ENCODE results near the gene IL31RA. TPM values are rescaled to one million over a fixed set of nuclear protein-coding genes. Genes with fewer than 3 reads are reported as not detected.
"Not testable (repeated sequence)": the region's sequence is repeated elsewhere in the genome, so short reads cannot be mapped to it uniquely, and the experiment has no call there.

The IL31RA gene
- under 1 TPM in 2 of 4 donors, not detected in 2; 0.17 to 0.29 TPM for total RNA-seq

GRCh38 chr5:55850839-55851674 lies at the start of gene IL31RA:
TSS of gene IL31RA (plus strand) at chr5:55851357. CDS start at chr5:55851571, 214 bp downstream.
- no peaks in the 10 kb centered on the region for H3K9me3 ChIP-seq
- H3K27ac ChIP-seq (replicated peaks in 1 of 4), result no peak within 1 kb of the TSS
- H3K4me1 ChIP-seq, result no peaks in the 10 kb centered on the region
- no peak for DNase-seq (ENCODE audit: extremely low spot score)
- no peak within 1 kb of the TSS for H3K4me3 ChIP-seq
- intact Hi-C loops (cut with DNase I), result no loop called here
- TF ChIP-seq EP300 (IDR thresholded peaks at IDR 0.05), result no peak
- TF ChIP-seq CTCF (IDR thresholded peaks at IDR 0.05), result no peak
- no peak for TF ChIP-seq POLR2A (IDR thresholded peaks at IDR 0.05; ENCODE audit: low read depth)
- TF ChIP-seq POLR2AphosphoS5 (IDR thresholded peaks at IDR 0.05), result no peak
- H3K27me3 ChIP-seq, result no peaks in the 10 kb centered on the region
- no peaks in the 10 kb centered on the region for H3K36me3 ChIP-seq
- WGBS, result 87% methylated on average over 10 of the region's 10 CpGs

- H3K4me3 ChIP-seq; H3K4me1 ChIP-seq; DNase-seq (ENCODE audit: extremely low spot score); H3K27ac ChIP-seq (replicated peaks in 1 of 4); intact Hi-C loops (cut with DNase I); H3K27me3 ChIP-seq; H3K36me3 ChIP-seq: not testable (repeated sequence)
- WGBS, result 85% methylated on average over 6 of the region's 7 CpGs
- peaks cover 0 to 13% (median 7%) of the 10 kb centered on the region in 4 donors for H3K9me3 ChIP-seq
Observed at GRCh38 chr5:55808814-55809213, 42.3 kb upstream of the IL31RA start.

DNA sequence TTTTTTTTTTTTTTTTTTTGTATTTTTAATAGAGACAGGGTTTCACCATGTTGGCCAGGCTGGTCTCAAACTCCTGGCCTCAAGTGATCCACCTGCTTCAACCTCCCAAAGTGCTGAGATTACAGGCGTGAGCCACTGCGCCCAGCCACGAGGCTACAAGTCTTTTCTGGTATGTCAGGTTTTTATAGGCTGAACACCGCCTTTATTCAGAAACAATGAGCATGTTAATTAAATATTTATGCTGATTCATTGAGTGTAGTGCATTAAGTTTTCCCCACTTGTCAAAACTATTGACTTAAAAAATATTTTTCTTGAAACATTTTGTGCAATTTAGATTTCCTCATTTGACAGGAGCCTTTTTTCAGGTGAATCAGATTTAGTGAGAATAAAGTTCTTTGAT lies 35.2 kb upstream of the IL31RA start:
- H3K4me1 ChIP-seq; H3K9me3 ChIP-seq; H3K27me3 ChIP-seq; H3K27ac ChIP-seq (replicated peaks in 1 of 4); H3K36me3 ChIP-seq; DNase-seq (ENCODE audit: extremely low spot score); intact Hi-C loops (cut with DNase I); H3K4me3 ChIP-seq: not testable (repeated sequence)
- WGBS, result 73% methylated on average over 4 of the region's 4 CpGs

DNA sequence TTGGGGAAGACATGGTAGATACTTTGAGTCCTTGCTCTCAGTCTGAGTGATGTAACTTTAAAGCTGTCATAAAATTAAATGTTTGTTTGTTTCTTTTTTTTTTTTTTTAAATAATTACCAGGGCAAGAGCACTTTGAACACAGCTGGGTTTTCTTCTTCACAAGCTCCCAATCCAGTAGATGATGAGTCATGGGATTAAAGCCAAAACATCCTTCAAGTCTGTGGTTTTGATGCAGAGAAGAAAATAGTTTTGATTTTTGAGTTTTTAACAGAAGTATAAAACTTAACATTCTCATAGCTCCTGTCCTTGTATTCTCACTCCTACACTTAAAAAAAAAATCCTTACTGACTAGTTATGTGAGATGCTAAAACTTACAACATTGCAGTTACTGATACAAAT lies 34.8 kb upstream of the IL31RA start:
- TF ChIP-seq POLR2AphosphoS5 (IDR thresholded peaks at IDR 0.05), result no peak
- no peak for TF ChIP-seq CTCF (IDR thresholded peaks at IDR 0.05)
- TF ChIP-seq POLR2A (IDR thresholded peaks at IDR 0.05; ENCODE audit: low read depth), result no peak
- TF ChIP-seq EP300 (IDR thresholded peaks at IDR 0.05), result no peak
- intact Hi-C loops (cut with DNase I), result no loop called here
- peaks cover 0 to 12% (median 0%) of the 10 kb centered on the region in 4 donors for H3K27me3 ChIP-seq
- no peak overlapping the region for H3K4me3 ChIP-seq
- no peak overlapping the region for H3K27ac ChIP-seq (replicated peaks in 1 of 4)
- no peaks in the 10 kb centered on the region for H3K36me3 ChIP-seq
- no peak for DNase-seq (ENCODE audit: extremely low spot score)
- no peaks in the 10 kb centered on the region for H3K9me3 ChIP-seq
- no peaks in the 10 kb centered on the region for H3K4me1 ChIP-seq

- no peaks in the 10 kb centered on the region for H3K9me3 ChIP-seq
- peaks cover 5 to 7% (median 5%) of the 10 kb centered on the region in 4 donors for H3K4me1 ChIP-seq
- no peak overlapping the region for H3K27ac ChIP-seq (replicated peaks in 1 of 4)
- peaks cover 0 to 19% (median 3%) of the 10 kb centered on the region in 4 donors for H3K27me3 ChIP-seq
- intact Hi-C loops (cut with DNase I), result no loop called here
- H3K36me3 ChIP-seq, result no peaks in the 10 kb centered on the region
- no peak for DNase-seq (ENCODE audit: extremely low spot score)
- H3K4me3 ChIP-seq, result no peak overlapping the region
- TF ChIP-seq CTCF (IDR thresholded peaks at IDR 0.05) (no peak), EP300 (IDR thresholded peaks at IDR 0.05) (no peak), POLR2AphosphoS5 (IDR thresholded peaks at IDR 0.05) (no peak), POLR2A (IDR thresholded peaks at IDR 0.05; ENCODE audit: low read depth) (no peak)
- WGBS, result 85% methylated on average over 2 of the region's 2 CpGs
Observed at GRCh38 chr5:55817030-55817429, 34.1 kb upstream of the IL31RA start.

DNA sequence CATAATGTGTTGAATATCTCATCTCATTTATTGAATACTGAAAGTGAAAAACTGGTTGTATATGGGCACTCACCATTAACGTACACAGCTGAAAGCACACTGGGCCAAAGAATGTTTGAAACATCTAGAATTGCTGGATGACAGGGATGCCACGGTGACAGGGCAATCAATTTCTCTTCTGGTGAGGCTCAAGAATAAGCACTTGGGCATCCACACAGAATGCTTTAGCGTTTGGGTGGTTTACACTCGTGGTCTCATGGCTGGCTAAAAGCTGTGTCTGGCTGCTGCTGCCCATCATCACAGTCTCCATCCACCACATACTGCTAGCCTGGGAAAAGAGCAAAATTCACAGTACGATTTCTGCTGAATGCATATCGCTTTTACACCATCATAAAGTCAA lies 30.7 kb upstream of the IL31RA start:
- H3K4me3 ChIP-seq, result no peak overlapping the region
- H3K27ac ChIP-seq (replicated peaks in 1 of 4), result no peak overlapping the region
- H3K9me3 ChIP-seq, result no peaks in the 10 kb centered on the region
- intact Hi-C loops (cut with DNase I), result no loop called here
- DNase-seq (ENCODE audit: extremely low spot score), result no peak
- TF ChIP-seq CTCF (IDR thresholded peaks at IDR 0.05) (no peak), POLR2AphosphoS5 (IDR thresholded peaks at IDR 0.05) (no peak), POLR2A (IDR thresholded peaks at IDR 0.05; ENCODE audit: low read depth) (no peak), EP300 (IDR thresholded peaks at IDR 0.05) (no peak)
- peaks cover 7 to 9% (median 8%) of the 10 kb centered on the region in 4 donors for H3K4me1 ChIP-seq
- H3K27me3 ChIP-seq, result peaks cover 0 to 44% (median 8%) of the 10 kb centered on the region in 4 donors
- no peaks in the 10 kb centered on the region for H3K36me3 ChIP-seq
- WGBS, result 77% methylated on average over 6 of the region's 6 CpGs
